Astrocyte of the hippocampus (primary cell): Measurements from ENCODE around the gene SH3TC2.

Source experiments
- DNase-seq: peaks from one replicate; pipeline ENCODE4 v3.0.0; 2011; ENCODE audit warnings: low read depth, low spot score

SH3TC2 gene

GRCh38 chr5:149028984-149029383, 33.9 kb downstream of the SH3TC2 start:
- DNase-seq: no peak

- DNase-seq: no peak
Measured at GRCh38 chr5:149028161-149028560, 34.7 kb downstream of the SH3TC2 start.

GRCh38 chr5:149027636-149028035, 35.2 kb downstream of the SH3TC2 start:
- no peak for DNase-seq

- DNase-seq: no peak
Measured at GRCh38 chr5:149024943-149025342, 37.9 kb downstream of the SH3TC2 start.

- DNase-seq: no peak
Measured at GRCh38 chr5:149024477-149024876, 38.4 kb downstream of the SH3TC2 start.

GRCh38 chr5:149022200-149022599, 40.7 kb downstream of the SH3TC2 start:
- no peak for DNase-seq

GRCh38 chr5:149019679-149020078, 43.2 kb downstream of the SH3TC2 start:
- DNase-seq: no peak

- DNase-seq: no peak
Measured at GRCh38 chr5:149018909-149019443, 43.9 kb downstream of the SH3TC2 start.

- DNase-seq: no peak
Measured at GRCh38 chr5:149017636-149018035, 45.2 kb downstream of the SH3TC2 start.

- DNase-seq: no peak
Measured at GRCh38 chr5:149015561-149015960, 47.3 kb downstream of the SH3TC2 start.

- no peak for DNase-seq
Measured at GRCh38 chr5:149015126-149015525, 47.7 kb downstream of the SH3TC2 start.

GRCh38 chr5:149014571-149015031, 48.3 kb downstream of the SH3TC2 start:
- DNase-seq: no peak

GRCh38 chr5:149013796-149014195, 49.1 kb downstream of the SH3TC2 start:
- DNase-seq: no peak

- DNase-seq: no peak
Measured at GRCh38 chr5:149012350-149012749, 50.5 kb downstream of the SH3TC2 start.

- no peak for DNase-seq
Measured at GRCh38 chr5:149011728-149012127, 51.1 kb downstream of the SH3TC2 start.

GRCh38 chr5:149011084-149011483, 51.8 kb downstream of the SH3TC2 start:
- no peak for DNase-seq

GRCh38 chr5:149007174-149007573, 55.7 kb downstream of the SH3TC2 start:
- no peak for DNase-seq

GRCh38 chr5:149006426-149006825, 56.4 kb downstream of the SH3TC2 start:
- DNase-seq: no peak

GRCh38 chr5:149005077-149005892, 57.6 kb downstream of the SH3TC2 start:
- DNase-seq: no peak

GRCh38 chr5:149004559-149004958, 58.3 kb downstream of the SH3TC2 start:
- no peak for DNase-seq

- DNase-seq: peak; percentile 51
Measured at GRCh38 chr5:149002761-149003689, 59.8 kb downstream of the SH3TC2 start.

GRCh38 chr5:149002053-149002452, 60.8 kb downstream of the SH3TC2 start:
- peak; percentile 98 for DNase-seq
